Heart left ventricle (tissue), 13 donors: ENCODE measurements around the gene STAG3.

ENCODE experiments used
- POLR2A ChIP-seq, 2 donors: fragments of 450-650 bp; IDR thresholded peaks; one replicate each; pipeline ENCODE4 v1.6.1; 2017; ENCODE audit warnings: antibody characterized with exemption in 2 of 2, mild to moderate bottlenecking in 2 of 2, moderate library complexity in 2 of 2
- TF ChIP-seq, protein P1 (sequence below), 12 donors: fragments of 200-600 bp; sonication (generic) in 4 of 12; IDR thresholded peaks; one replicate each; pipeline versions ENCODE4 v1.5.0 to v1.8.0; 2018 to 2022; ENCODE audit warnings: antibody characterized with exemption in 12 of 12, mild to moderate bottlenecking in 5 of 12
- donor health status: ischemic (EF 13 %, LVEDD 7.1; RV severe dilation, severe dysfunction).
- donor health status: DM: no; HTN: yes; CAD: no.
- donor health status: DM: no; HTN: no; CAD: no.
- donor health status: ischemic (EF 25% LVEDD 6.9; RV normal size, moderate dysfunction).
- donor health status: ischemic (EF 25% LVEDD 5.7; RV mildly dilated, moderate dysfunction).
- donor health status: ischemic (EF 35%, LVEDD 5.7; RV mildly dilated, moderate dysfunction).
- donor health status: nonischemic (EF 11% LVEDD 7.7; RV severe dilation, severe dysfunction).
- donor health status: DM: yes; HTN: yes; CAD: no.
- donor health status: PGD.
- donor health status: ischemic (EF 29% LVEDD 5.4; RV normal size, mild dysfunction).
- donor health status: nonischemic (EF 23%, LVEDD 6.1; RV moderate dilation, normal function).

DNA sequence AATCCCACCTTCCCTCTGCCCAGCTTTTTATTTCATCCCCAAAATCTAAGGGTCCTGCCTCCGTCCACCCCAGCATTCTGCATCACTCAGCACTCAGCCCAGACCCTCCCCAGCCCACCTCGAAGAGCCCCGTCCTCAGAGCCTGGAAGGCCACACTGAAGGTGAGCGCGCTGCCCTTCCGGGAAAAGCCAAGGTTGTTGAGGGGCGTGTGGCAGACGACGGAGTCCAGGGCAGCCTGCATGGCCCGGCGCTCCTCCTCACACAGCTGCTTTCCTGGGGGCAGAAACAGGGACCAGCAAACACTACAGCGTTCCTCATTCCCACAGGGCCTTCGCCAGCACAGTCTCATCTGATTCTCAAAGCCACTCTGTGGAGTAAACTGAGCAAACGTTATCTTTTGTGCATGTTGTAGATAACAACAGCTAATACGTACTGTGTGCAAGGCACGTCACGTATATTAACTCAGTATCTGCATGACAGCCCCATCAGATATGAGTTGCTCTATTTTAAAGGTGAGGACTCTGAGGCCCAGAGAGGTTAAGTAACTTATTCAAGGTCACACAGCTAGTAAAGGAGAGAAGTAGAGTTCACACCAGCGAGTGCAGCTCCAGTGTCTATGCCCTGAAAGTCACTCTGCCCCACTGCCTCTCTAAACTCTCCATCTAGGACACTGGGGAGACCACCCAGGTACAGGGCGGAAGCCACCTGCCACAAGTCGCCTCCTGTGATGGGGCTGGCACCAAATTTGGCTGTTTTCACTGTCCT lies 22.0 kb upstream of the STAG3 start:
- TF ChIP-seq, protein P1, sequence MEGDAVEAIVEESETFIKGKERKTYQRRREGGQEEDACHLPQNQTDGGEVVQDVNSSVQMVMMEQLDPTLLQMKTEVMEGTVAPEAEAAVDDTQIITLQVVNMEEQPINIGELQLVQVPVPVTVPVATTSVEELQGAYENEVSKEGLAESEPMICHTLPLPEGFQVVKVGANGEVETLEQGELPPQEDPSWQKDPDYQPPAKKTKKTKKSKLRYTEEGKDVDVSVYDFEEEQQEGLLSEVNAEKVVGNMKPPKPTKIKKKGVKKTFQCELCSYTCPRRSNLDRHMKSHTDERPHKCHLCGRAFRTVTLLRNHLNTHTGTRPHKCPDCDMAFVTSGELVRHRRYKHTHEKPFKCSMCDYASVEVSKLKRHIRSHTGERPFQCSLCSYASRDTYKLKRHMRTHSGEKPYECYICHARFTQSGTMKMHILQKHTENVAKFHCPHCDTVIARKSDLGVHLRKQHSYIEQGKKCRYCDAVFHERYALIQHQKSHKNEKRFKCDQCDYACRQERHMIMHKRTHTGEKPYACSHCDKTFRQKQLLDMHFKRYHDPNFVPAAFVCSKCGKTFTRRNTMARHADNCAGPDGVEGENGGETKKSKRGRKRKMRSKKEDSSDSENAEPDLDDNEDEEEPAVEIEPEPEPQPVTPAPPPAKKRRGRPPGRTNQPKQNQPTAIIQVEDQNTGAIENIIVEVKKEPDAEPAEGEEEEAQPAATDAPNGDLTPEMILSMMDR (IDR thresholded peaks at IDR 0.05): no peak
- no peak for TF ChIP-seq POLR2A (IDR thresholded peaks at IDR 0.05)
